Stimulated activated CD4-positive, alpha-beta T cell treated with anti-CD3 and anti-CD28 coated beads, TNF-alpha, amount 100 ng/mL, for 48 hours (primary cell): ENCODE measurements around the gene GPR45.
A peak's percentile ranks its signal among the peaks of the same experiment; 100 is the strongest.

Source experiments
- DNase-seq, 3 donors: peaks; one replicate each; pipeline ENCODE4 v3.0.0-alpha.2; 2020; ENCODE audit warnings: low read depth in 3 of 3

GPR45 gene

DNA sequence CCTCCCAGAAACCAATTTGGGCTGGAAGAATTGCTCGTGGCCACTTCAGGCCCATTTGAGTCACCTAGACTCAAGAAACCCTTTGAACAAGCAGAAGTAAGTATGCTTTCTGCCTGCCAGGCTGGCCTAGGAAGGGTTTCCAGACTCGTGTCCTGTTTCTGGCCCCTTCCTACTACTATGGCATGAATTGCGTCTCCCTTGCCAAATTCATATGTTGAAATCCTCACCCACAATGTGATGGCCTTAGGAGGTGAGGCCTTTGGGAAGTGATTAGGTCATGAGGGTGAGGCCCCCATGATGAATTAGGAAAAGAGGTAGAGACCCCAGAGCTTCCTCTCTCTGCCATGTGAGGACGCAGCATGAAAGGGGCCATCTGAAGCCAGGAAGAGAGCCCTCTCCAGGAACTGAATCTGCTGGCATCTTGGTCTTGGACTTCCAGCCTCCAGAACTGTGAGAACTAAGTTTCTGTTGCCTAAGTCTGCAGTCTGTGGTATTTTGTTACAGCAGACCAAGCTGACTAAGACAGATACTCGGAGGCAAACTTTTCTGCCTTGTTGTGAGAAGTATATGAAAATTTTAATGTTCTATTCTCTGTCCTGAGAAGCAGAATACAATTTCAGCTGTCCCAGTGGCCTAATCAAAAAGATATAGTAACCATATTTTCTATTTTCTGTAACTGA is 13.1 kb downstream of the GPR45 start:
- no peak for DNase-seq

DNA sequence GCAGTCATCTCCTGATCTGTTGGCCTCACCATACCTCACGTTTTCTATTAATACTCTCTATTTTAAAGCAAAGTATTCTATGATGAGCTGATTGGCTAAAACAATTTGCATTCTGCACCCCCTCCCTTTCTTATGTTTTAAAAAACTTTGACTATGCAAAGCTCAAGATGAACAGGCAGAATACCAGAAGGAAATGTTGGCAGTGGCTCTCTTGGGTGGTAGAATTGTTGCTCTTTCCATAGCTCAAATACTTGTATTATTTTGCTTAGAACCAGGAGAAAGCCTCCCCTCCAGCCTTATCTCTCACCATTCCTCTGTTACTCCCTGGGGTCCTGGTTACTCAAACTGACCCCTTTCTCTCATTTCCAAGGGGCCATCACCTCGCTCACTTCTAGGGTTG is 14.4 kb downstream of the GPR45 start:
- DNase-seq, result no peak

DNA sequence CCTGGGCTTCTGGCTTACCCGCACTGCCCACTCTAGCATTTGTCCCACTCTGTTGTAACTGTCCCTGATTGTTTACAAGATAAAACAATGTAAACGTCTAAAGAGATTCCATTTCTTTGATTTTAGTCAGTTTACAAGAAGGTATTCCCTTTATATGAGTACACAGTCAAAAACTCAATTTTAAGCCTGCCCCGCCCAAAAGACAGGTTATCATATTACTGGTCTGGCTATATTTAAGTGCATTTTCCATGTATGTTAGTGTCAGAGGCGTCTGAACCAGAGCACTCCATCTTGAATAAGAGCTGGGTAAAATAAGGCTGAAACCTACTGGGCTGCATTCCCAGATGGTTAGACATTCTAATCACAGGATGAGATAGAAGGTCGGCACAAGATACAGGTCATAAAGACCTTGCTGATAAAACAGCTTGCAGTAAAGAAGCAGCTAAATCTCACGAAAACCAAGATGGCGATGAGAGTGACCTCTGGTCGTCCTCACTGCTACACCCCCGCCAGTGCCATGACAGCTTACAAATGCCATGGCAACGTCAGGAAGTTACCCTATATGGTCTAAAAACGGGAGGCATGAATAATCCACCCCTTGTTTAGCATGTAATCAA is 15.0 kb downstream of the GPR45 start:
- DNase-seq, result no peak

DNA sequence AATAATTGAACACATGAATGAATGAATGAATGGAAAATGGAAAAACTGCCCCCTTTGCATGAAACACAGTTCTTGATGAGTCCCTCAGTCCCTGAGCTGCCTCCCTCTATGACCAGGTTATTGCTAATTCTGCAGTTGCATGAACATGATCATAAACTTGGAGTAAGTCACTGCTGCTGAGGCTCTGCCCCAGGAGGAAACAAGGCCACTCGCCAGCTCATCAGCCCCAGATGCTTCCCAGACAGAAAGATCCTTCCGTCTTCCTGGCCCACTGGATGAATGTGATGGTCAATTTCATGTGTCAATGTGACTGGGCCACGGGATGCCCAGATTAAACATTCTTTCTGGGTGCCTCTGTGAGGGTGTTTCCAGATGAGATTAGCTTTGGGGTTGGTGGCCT is 16.4 kb downstream of the GPR45 start:
- no peak for DNase-seq

DNA sequence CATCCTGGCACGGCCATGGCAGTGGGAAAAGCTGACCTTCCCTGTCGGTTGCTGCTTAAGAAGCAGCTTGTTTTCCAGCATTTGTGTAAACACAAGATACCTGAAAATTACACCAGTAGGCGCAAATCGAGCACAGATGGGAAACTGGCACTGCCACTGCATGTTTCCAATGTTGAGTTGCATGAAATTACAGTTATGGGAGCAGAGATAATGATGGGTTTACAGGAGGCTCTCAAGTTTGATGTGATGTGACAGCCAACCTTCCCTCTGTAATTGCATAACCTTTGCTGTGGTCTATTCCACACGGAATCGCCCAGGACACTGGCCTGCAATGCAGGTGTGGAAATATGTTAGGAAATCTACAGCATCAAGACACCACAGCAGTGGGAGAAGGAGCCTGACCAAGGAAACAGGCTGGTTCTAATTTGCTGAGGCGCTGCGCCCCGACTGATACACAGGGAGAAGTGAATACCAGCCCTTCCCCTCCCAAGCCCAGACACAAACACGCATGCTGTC is 17.4 kb downstream of the GPR45 start:
- DNase-seq, result no peak

DNA sequence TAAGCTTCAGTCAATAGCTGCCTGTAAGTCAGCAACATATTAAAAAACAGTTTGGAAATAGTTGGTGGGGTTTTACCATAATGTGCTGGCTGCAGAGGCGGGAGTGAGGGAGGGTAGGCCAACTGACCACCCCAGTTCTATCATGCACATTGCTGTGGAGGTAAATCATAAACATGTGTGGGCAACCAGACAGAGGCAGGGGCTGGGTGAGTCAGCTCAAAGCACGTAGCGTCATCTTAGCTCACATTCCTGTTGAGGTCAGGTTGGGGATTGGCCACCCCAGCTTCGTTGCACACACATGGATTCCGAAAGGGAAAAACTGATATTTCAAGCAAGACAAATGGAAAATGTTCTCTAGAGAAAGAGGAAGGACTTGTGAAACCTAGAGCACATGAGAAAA is 19.5 kb downstream of the GPR45 start:
- DNase-seq, result no peak

DNA sequence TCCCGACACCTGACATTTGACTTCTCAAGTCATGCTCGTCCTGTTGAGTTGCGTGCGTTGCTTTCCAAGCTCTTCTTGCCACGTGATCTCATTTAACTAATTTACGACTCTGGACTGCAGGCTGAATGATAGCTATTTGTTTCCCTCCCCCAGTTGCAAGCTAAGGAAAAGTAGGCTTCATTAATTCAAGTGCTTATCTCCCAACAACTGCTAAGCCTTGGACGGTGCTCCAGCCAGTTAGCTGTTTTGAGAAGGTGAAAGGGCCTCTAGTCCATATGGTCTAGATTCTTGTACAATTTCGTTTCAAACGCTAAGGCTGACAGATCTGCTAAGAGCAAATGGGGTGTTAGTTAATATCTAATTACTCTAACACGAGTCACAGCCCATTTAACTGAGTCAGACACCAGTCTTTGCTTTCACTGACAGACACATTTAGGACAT is 21.1 kb downstream of the GPR45 start:
- DNase-seq, result no peak

DNA sequence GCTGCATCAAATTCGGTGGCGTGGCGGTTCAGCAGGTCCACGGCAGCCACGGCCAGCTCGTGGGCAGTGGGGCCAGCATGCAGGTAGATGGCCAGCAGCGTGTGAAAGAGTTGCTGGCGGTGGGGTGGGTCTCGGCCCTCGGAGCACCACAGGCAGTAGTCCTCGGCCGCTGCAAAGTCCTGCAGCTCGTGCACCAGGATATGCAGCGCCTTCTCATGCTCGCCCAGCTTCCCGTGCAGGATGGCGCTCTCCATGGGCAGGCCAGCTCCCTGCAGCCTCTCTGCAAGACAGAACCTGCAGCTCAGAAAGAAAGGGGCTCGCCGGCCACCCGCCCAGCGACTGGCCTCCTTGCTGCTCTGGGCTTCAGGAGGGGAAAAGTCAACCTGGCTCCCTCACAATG is 27.9 kb downstream of the GPR45 start:
- DNase-seq, result no peak

DNA sequence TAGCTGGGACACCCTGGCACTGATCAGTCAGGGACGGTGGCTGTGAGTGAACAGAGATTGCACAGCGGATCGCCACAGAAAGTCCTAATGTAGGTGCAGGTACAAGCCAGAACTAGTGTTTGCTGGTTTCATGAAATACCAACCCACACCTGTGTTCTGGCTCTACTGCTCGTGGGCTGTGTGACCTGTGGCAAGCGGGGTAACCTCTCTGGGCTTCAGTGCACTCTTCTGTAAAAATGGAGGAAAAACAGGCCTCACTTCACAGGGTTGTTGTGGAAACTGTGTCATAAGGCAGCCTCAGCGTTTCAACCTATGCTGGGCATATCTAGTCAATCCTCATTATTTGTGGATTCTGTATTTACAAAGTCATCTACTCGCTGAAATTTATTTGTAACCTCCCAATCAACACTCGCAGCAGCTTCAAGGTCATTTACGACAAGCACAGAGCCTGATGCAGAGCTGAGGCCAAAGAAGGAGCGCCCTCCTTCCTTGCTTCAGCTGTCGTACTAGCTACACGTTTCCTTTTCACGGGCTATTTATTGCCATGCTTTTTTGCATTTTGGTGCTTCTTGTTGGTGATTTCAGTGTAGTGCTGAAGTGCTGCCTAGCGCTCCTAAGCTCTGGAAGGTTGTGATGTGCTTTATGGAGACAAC is 30.0 kb downstream of the GPR45 start:
- DNase-seq, result no peak

DNA sequence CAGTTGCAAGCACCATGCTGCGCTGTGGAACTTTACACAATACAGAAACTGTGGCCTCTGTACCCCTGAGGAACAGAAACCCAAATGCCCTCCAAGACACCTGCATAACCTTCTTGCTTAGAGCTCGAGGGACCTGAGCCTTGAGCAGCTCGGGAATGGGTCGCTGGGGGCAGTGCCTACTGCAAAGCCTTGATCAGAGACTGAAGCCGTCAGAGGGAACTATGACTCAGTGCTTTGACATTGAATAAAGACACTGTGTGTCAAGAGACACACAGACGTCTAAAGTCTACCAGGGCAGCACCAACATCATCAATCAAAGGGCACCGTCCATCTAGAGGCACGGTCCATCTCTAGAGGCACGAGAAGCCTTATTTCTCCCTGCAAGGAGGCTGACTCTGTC is 30.6 kb downstream of the GPR45 start:
- DNase-seq, result no peak

DNA sequence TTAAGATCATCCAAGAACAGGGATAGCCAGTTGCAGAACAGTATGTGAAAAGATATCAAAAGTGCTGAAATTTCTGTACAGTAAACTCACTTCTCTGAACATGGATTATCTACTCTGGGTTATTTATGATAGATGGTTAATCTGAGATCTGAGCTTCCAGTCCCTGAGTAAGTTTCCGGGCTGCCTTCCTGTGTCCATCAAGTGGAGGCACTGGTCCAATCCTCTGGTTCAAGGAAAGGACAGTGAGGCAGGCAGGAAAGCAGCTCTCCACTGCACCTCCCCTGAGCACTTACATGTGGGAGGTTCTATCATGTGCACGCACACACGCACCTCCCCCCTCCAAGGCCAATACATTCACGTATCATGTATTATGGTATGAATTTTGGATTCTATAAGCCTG is 32.5 kb downstream of the GPR45 start:
- no peak for DNase-seq

DNA sequence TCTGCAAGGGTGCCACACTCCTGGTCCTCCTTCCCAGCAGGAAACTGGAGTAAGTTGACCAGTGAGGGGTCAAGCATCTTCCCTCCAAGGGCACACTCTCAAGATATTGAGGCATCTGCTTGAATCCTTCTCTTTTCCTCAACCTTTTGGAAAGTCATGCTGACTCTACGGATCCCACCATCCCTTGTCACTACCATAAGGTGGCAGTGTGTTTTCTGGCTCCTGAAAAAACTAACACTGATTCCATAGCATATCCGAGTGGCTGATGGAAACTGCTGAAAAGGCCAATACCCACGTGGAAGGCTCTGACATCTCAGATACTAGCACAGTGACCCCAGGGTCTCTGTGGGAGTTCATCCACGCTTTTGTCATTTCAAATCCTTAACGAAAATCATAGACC is 37.1 kb downstream of the GPR45 start:
- DNase-seq, result no peak

DNA sequence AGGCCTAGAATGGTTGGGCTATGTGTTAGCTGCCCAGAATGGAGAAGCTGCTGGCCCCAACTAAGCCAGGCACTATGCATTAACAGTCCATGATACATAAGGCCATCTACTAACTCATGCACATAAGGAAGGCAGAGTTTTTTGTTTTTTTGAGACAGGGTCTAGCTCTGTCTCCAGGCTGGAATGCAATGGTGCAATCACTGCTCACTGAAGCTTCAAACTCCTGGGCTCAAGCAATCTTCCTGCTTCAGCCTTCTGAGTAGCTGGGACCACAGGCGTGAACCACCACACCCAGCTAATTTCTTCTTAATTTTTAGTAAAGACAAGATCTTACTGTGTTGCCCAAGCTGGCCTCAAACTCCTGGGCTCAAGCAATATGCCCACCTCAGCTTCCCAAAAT is 37.6 kb downstream of the GPR45 start:
- no peak for DNase-seq

DNA sequence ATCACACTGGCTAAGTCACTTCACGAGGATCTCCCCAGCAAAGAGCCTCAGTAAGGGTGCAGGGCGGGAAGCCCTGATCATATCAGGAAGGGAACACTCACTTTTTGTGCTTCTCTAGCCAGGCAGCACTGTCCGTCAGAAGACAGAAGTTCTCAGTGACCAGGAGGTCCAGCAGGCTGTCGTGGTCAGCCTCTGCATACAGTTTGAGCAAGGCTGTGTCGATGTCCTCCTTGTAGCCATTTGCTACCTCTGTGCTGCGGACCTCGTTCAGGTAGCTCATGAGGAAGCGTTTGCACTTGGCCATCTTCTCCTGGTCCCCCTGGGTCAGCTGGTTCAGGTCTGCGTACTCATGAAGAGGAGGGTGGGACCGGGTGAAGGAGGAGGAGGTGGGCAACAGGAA is 38.7 kb downstream of the GPR45 start:
- no peak for DNase-seq

DNA sequence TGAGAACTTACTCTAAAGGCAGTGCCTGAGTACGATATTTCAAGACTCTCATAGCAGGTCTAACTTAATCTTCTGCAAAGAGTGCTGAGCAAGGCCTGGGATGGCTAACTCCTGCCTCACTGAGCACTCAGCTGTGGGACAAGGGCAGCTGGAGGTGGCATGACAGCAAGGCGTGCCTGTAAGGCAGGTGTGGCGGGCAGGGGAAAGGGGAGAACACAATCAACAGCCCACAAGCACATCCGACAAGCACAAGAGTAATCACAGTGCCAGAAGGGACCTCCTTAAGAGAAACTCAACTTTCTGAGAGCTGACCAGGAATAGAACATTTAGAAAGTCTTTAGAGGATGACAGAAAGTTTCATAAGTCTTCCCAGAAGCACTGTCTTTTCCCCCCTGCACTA is 42.0 kb downstream of the GPR45 start:
- no peak for DNase-seq

DNA sequence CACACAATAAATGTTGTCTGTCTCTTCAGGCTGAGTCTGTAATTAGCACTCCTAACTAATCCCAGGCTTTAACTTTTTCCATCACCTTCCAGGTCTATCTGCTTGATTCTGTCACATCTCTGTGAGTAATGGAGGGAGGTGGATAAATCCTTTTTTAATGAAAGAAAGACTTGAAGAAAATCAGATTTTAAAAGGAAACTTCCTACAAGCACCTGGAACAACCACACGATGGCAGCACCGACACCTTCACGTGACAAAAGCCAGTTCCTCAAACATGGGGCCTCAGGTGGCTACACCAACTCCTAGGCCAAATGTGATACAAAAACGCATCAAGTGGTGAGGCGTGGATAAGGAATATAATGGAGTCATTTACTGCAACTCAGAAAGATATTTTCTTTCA is 46.1 kb downstream of the GPR45 start:
- DNase-seq, result peak; percentile 2 to 18 (median 7)

DNA sequence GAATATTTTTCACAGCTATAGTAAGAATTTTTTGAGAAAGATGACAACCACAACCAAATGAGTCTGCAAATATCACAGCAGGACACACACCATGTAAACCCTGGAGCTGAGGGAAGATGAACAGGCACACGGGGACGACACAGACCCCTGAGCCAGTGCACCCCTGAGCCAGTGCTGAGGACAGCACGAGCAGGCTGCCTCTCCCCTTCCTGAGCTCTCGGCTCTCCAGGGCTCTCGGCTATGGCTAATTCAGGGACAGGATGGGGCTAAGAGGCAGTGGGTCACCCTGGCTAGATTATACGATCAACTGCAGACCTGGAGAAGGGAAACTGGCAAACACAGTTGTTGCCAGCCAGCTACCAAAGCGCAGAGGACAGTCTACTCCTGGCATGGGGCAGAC is 46.6 kb downstream of the GPR45 start:
- DNase-seq, result no peak

DNA sequence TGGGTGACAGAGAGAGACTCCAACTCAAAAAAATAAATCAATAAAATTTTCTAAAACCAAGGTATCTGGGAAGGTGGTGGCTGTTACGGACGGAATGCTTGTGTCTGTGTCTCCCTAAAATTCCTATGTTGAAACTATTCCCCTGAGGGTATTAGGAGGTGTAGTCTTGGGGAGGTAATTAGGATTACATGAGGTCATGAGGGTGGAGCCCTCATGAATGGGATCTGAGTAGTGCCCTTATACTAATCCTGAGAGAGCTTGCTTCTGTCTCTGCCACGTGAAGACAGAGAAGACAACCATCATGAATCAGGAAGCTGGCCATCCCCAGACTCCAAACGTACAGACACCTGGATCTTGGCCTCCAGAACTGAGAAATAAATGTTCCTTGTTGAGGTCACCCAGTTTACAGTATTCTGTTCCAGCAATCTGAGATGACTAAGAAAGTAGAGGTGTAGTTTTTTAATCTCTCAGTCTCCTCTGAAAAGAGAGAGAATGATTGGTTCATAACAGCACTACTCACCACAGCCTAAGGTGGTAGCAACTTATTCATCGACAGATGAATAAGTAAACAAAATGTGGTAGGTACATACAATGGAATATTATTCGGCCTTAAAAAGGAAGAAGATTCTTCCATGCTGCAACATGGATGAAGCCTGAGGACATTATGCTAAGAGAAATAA is 49.6 kb downstream of the GPR45 start:
- no peak for DNase-seq

DNA sequence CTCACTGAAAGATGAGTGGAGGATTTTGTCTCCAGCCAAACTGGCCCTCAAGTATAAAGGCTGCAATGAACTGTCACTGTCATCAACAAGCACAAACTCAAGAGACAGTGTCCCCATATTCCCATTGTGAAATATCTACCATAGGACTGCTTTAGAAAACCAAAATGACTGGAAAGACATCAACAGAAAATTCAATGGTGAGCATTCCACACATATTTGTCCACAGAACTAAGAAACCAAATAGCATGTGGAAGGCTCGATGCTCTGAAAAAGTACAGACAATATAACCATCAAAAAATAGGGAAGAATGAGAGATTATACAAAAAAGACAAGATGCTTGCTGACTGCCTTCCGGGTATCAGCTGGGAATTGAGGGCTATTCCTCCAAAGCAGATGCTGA is 50.4 kb downstream of the GPR45 start:
- no peak for DNase-seq
